Measurements from ENCODE around the gene ITPKB.

Gene ITPKB

DNA sequence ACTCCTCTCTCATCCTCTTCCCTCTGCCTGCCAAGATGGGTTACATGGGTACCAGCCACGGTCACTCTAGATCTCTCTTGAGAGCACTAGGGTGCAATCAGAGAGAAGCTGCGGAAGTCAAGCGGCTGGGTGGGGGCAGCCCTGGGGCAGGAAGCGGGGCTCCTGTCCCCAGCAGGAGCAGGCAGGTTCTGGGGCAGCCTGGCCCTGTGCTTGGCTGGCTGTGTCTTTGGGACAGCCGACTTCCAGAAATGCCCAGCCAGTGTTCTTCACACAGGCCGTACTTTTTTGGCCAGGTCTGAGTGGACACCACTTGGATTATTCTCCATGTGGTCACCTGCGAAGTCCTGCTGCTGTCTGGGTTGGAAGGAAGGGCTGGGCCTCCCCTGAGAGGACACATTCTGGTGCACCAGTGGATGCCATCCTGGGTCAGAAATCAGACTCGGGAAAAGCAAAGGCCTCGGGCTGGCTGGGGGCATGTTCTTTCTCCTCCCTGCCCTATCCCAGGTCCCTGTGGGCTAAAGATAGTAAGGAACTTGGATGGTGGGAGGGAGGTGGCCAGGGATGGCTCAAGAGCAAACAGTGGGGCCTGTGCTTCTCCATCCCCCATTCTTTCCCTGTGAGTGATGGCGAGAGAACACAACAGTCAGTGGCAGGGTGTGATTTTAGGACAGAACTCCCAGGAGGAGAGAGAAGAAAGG, 93.7 kb downstream of the ITPKB start:
- DNase-seq (ENCODE audit: low read depth, low spot score): no peak
- H3K4me3 ChIP-seq (ENCODE audit: low read depth, low read length): no peak overlapping the region
- ChIA-PET POLR2A (no interaction called here), CTCF (interaction anchor here (1.2 kb wide), 1 partner anchor 19 kb away, joined by 3 read pairs; no protein-coding TSS in a partner anchor)
- TF ChIP-seq, protein P1, sequence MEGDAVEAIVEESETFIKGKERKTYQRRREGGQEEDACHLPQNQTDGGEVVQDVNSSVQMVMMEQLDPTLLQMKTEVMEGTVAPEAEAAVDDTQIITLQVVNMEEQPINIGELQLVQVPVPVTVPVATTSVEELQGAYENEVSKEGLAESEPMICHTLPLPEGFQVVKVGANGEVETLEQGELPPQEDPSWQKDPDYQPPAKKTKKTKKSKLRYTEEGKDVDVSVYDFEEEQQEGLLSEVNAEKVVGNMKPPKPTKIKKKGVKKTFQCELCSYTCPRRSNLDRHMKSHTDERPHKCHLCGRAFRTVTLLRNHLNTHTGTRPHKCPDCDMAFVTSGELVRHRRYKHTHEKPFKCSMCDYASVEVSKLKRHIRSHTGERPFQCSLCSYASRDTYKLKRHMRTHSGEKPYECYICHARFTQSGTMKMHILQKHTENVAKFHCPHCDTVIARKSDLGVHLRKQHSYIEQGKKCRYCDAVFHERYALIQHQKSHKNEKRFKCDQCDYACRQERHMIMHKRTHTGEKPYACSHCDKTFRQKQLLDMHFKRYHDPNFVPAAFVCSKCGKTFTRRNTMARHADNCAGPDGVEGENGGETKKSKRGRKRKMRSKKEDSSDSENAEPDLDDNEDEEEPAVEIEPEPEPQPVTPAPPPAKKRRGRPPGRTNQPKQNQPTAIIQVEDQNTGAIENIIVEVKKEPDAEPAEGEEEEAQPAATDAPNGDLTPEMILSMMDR (IDR thresholded peaks at IDR 0.05; ENCODE audit: insufficient read depth, low read length, missing control alignments): no peak

DNA sequence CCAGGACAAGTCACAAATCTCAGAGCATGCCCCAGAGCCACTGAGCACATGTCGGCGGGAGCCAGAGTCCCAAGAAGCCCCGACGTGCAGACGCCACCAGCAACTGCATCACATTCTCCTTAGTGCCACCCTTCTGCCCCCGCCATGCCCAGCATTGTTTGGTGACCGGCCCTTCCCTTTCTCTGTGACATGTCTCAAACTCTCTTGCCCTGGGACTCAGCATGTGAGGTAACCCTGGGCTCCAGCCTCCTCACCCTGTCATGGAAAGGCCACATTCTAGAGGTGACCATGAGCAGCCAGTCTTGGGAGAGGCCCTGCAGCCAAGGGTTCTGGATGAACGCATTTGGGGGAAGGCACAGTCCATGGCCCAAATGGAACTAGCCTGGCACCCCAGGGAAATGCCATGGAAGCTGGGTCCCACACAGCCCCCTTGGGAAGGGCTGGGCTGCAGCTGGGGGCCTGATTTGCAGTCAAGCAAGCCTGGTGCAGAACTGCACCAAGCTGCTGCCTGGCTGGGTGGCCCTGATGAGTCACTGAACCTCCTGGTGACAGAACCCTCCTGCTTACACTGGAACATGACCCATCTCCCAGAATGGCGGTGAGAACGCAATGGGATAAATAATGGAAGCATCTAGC, 94.4 kb downstream of the ITPKB start:
- TF ChIP-seq, protein P1 (IDR thresholded peaks at IDR 0.05; ENCODE audit: insufficient read depth, low read length, missing control alignments): no peak
- DNase-seq (ENCODE audit: low read depth, low spot score): no peak
- ChIA-PET POLR2A (interaction anchor here (0.7 kb wide), 1 partner anchor 149 kb away, joined by 3 read pairs; no protein-coding TSS in a partner anchor), CTCF (interaction anchor here (1.2 to 4.8 kb wide), 3 partner anchors 12 to 18 kb away, joined by 3 to 30 read pairs (median 8); no protein-coding TSS in a partner anchor)
- H3K4me3 ChIP-seq (ENCODE audit: low read depth, low read length): no peak overlapping the region

DNA sequence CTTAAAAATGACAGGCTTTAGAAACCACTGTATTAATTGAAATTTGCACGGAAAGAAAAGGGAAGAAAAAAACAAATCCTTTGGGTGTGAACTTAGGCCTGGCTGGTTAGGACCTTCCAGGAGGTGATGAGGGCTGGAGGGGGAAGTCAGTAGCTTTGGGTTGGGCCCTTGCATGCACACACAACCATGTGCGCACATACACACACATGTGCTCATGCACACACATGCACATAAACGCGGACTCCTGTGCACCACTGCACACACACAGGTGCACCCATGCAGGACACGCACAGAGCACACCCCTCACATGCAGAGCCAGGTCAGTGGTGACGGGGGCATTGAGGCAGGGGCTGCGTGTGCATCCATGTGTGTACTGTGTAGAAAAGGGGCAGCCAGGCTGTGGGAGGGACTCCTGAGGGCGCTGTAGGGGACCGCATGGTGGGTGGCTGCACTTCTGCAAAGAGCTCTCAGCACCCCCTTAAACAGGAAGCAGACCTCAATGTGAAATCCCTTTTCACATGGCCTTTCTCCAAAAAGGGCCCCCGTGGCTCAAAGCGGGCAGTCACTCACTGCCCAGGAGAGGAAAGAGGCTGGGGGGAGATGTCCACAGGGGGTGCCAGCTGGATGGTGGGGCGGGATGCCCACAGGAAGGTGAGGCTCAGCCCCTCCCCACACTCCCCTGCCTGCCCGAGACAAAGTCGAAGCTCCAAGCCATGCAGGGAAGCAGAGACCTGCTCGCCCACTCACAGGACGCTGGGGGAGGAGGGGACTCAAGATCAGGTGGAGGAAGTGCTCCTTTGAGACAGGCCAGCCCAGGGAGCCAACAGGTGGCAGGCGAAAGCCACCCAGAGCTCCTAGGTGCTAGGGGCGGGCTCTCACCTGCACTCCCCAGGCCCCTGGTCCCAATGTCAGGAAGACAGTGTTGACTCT, 95.2 kb downstream of the ITPKB start:
- no peak overlapping the region for H3K4me3 ChIP-seq (ENCODE audit: low read depth, low read length)
- ChIA-PET CTCF (interaction anchor here (1.6 to 21.4 kb wide), 3 partner anchors 11 to 181 kb away, joined by 8 to 424 read pairs (median 30); no protein-coding TSS in a partner anchor), POLR2A (interaction anchor here (0.7 kb wide), 1 partner anchor 150 kb away, joined by 3 read pairs; no protein-coding TSS in a partner anchor)
- no peak for DNase-seq (ENCODE audit: low read depth, low spot score)
- TF ChIP-seq, protein P1 (IDR thresholded peaks at IDR 0.05; ENCODE audit: insufficient read depth, low read length, missing control alignments): no peak

DNA sequence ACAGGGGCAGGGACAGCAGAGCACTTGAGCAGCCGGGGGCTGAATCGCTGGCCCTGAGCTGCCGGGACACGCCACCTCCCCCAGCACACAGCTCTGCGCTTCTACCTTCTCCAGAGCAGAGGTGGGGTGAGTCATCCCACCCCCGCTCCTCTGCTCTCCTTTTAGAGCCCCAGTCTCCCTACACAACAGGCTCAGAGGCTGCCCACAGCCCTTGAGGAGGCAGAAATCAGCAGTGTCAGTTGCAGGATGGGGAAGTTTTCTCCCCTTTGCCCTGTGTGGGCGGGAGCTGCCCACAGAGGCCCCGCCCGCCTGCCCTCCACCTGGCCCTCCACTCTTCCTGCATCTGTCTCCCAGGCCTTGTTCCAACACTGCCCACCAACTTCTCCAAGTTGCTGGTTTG, 95.9 kb downstream of the ITPKB start:
- H3K4me3 ChIP-seq (ENCODE audit: low read depth, low read length): no peak overlapping the region

DNA sequence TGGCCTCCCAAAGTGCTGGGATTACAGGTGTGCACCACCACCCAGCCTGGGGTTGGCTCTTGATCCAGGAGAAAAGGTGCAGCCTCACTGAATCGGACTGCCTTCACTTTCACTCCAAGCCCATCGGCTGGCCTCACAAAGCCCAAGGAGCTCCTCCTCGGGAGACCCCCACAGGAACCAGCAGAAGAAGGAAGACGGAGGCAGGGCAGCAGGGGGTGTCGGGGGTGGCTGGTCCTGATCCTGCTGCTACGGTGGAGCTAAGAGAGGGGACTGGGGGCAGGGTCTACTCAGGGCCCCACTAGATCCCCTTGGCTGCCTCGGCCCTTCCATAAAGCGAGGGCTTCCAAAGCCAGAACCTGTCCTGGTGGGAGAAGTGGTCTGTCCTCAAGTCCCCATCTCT, 96.7 kb downstream of the ITPKB start:
- POLR2A ChIA-PET: no interaction called here
- TF ChIP-seq, protein P1 (IDR thresholded peaks at IDR 0.05; ENCODE audit: insufficient read depth, low read length, missing control alignments): no peak
- CTCF ChIA-PET: interaction anchor here (1.4 to 21.4 kb wide), 4 partner anchors 9 to 182 kb away, joined by 3 to 424 read pairs (median 17); no protein-coding TSS in a partner anchor
- no peak overlapping the region for H3K4me3 ChIP-seq (ENCODE audit: low read depth, low read length)
- DNase-seq (ENCODE audit: low read depth, low spot score): no peak

More for the DNA sequence above, 95.9 kb downstream of the ITPKB start:
- ChIA-PET CTCF (interaction anchor here (1.4 to 21.4 kb wide), 4 partner anchors 10 to 181 kb away, joined by 4 to 424 read pairs (median 19); no protein-coding TSS in a partner anchor), POLR2A (no interaction called here)
- no peak for DNase-seq (ENCODE audit: low read depth, low spot score)
- TF ChIP-seq, protein P1 (IDR thresholded peaks at IDR 0.05; ENCODE audit: insufficient read depth, low read length, missing control alignments): no peak

Measured in AG04449 (cell line).